ENCODE data around the gene COBLL1.

COBLL1 gene

DNA sequence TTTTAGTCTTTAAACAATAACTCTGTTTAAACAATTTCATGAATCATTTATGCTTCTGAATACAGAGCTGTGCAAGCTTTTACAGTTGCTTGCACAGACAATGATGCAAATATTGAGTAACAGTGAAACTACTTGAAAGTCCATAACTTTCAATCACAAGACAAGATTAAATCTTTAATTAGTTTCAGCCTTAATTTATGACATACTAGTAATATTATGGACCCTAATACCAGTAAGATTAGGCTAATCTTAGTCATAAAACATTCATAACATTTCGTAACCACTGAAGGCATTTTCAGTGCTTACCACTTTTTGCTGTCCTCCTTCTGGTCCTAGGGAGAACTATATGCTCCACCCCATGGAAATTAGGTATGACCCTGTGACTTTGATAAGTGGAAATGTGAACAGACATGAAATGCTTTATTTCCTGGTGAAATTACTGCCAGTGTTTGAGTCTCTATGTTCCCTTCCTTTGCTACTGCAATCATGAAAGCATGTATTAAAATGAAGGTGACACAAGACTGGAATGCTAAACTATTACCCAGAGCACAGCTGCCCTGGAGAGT lies 1.8 kb upstream of the COBLL1 start (continued):
- TF ChIP-seq, protein P1, sequence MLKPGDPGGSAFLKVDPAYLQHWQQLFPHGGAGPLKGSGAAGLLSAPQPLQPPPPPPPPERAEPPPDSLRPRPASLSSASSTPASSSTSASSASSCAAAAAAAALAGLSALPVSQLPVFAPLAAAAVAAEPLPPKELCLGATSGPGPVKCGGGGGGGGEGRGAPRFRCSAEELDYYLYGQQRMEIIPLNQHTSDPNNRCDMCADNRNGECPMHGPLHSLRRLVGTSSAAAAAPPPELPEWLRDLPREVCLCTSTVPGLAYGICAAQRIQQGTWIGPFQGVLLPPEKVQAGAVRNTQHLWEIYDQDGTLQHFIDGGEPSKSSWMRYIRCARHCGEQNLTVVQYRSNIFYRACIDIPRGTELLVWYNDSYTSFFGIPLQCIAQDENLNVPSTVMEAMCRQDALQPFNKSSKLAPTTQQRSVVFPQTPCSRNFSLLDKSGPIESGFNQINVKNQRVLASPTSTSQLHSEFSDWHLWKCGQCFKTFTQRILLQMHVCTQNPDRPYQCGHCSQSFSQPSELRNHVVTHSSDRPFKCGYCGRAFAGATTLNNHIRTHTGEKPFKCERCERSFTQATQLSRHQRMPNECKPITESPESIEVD (tag by site-specific recombination; IDR thresholded peaks at IDR 0.05): peak; percentile 71
- TF ChIP-seq, protein P2, sequence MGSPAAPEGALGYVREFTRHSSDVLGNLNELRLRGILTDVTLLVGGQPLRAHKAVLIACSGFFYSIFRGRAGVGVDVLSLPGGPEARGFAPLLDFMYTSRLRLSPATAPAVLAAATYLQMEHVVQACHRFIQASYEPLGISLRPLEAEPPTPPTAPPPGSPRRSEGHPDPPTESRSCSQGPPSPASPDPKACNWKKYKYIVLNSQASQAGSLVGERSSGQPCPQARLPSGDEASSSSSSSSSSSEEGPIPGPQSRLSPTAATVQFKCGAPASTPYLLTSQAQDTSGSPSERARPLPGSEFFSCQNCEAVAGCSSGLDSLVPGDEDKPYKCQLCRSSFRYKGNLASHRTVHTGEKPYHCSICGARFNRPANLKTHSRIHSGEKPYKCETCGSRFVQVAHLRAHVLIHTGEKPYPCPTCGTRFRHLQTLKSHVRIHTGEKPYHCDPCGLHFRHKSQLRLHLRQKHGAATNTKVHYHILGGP (tag by site-specific recombination; IDR thresholded peaks at IDR 0.05): 0 out of 2 replicates have a peak, but pooled peaks have one; percentile 52
- TF ChIP-seq, protein P3, sequence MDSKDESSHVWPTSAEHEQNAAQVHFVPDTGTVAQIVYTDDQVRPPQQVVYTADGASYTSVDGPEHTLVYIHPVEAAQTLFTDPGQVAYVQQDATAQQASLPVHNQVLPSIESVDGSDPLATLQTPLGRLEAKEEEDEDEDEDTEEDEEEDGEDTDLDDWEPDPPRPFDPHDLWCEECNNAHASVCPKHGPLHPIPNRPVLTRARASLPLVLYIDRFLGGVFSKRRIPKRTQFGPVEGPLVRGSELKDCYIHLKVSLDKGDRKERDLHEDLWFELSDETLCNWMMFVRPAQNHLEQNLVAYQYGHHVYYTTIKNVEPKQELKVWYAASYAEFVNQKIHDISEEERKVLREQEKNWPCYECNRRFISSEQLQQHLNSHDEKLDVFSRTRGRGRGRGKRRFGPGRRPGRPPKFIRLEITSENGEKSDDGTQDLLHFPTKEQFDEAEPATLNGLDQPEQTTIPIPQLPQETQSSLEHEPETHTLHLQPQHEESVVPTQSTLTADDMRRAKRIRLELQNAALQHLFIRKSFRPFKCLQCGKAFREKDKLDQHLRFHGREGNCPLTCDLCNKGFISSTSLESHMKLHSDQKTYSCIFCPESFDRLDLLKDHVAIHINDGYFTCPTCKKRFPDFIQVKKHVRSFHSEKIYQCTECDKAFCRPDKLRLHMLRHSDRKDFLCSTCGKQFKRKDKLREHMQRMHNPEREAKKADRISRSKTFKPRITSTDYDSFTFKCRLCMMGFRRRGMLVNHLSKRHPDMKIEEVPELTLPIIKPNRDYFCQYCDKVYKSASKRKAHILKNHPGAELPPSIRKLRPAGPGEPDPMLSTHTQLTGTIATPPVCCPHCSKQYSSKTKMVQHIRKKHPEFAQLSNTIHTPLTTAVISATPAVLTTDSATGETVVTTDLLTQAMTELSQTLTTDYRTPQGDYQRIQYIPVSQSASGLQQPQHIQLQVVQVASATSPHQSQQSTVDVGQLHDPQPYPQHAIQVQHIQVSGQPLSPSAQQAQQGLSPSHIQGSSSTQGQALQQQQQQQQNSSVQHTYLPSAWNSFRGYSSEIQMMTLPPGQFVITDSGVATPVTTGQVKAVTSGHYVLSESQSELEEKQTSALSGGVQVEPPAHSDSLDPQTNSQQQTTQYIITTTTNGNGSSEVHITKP (tag by site-specific recombination; IDR thresholded peaks at IDR 0.05): peak; percentile 73
- TF ChIP-seq ZEB2 (tag by site-specific recombination; IDR thresholded peaks at IDR 0.05) (peak; percentile 63; the same call in 1 of the 2 replicates), OSR2 (tag by site-specific recombination; IDR thresholded peaks at IDR 0.05) (peak; percentile 53), ZNF335 (tag by site-specific recombination; conservative IDR thresholded peaks at IDR 0.05) (peak; percentile 70), ZNF10 (tag by site-specific recombination; IDR thresholded peaks at IDR 0.05) (no peak), ZNF311 (tag by site-specific recombination; IDR thresholded peaks at IDR 0.05; ENCODE audit: borderline replicate concordance) (no peak), ZNF792 (tag by site-specific recombination; IDR thresholded peaks at IDR 0.05) (no peak), ZNF423 (tag by site-specific recombination; IDR thresholded peaks at IDR 0.05) (no peak)
- TF ChIP-seq, protein P4, sequence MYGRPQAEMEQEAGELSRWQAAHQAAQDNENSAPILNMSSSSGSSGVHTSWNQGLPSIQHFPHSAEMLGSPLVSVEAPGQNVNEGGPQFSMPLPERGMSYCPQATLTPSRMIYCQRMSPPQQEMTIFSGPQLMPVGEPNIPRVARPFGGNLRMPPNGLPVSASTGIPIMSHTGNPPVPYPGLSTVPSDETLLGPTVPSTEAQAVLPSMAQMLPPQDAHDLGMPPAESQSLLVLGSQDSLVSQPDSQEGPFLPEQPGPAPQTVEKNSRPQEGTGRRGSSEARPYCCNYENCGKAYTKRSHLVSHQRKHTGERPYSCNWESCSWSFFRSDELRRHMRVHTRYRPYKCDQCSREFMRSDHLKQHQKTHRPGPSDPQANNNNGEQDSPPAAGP (tag by site-specific recombination; IDR thresholded peaks at IDR 0.05): no peak

DNA sequence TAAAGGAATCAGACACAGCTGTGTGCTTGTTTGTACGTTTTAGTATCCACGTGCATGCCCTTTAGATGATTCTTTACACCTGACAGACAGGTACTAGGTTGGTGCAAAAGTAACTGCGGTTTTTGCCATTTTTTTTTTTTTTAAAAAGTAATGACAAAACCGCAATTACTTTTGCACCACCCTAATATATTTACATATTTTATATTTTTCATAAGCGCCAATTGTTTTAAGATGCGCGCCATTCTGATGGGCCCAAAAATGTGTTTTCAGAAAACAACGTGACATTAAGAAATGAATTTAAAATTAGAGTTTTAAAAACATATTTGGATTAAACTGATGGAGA lies 972 bp upstream of the COBLL1 start:
- TF ChIP-seq ZNF16 (tag by site-specific recombination; IDR thresholded peaks at IDR 0.05; ENCODE audit: low read depth): no peak
- TF ChIP-seq OSR2 (tag by site-specific recombination; IDR thresholded peaks at IDR 0.05): no peak
- TF ChIP-seq ZNF768 (tag by site-specific recombination; IDR thresholded peaks at IDR 0.05): no peak
- no peak for TF ChIP-seq ZNF132 (tag by site-specific recombination; IDR thresholded peaks at IDR 0.05; ENCODE audit: borderline replicate concordance)
- TF ChIP-seq, protein P5, sequence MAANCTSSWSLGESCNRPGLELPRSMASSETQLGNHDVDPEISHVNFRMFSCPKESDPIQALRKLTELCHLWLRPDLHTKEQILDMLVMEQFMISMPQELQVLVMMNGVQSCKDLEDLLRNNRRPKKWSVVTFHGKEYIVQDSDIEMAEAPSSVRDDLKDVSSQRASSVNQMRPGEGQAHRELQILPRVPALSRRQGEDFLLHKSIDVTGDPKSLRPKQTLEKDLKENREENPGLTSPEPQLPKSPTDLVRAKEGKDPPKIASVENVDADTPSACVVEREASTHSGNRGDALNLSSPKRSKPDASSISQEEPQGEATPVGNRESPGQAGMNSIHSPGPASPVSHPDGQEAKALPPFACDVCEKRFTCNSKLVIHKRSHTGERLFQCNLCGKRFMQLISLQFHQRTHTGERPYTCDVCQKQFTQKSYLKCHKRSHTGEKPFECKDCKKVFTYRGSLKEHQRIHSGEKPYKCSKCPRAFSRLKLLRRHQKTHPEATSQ (tag by site-specific recombination; IDR thresholded peaks at IDR 0.05): no peak
- TF ChIP-seq ZNF501 (tag by site-specific recombination; IDR thresholded peaks at IDR 0.05): no peak
- TF ChIP-seq, protein P6, sequence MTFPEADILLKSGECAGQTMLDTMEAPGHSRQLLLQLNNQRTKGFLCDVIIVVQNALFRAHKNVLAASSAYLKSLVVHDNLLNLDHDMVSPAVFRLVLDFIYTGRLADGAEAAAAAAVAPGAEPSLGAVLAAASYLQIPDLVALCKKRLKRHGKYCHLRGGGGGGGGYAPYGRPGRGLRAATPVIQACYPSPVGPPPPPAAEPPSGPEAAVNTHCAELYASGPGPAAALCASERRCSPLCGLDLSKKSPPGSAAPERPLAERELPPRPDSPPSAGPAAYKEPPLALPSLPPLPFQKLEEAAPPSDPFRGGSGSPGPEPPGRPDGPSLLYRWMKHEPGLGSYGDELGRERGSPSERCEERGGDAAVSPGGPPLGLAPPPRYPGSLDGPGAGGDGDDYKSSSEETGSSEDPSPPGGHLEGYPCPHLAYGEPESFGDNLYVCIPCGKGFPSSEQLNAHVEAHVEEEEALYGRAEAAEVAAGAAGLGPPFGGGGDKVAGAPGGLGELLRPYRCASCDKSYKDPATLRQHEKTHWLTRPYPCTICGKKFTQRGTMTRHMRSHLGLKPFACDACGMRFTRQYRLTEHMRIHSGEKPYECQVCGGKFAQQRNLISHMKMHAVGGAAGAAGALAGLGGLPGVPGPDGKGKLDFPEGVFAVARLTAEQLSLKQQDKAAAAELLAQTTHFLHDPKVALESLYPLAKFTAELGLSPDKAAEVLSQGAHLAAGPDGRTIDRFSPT (tag by site-specific recombination; IDR thresholded peaks at IDR 0.05): no peak
- TF ChIP-seq IKZF3 (tag by site-specific recombination; IDR thresholded peaks at IDR 0.05): no peak
- no peak for TF ChIP-seq SCRT1 (tag by site-specific recombination; IDR thresholded peaks at IDR 0.05; ENCODE audit: borderline replicate concordance)
- no peak for TF ChIP-seq ZBTB20 (tag by site-specific recombination; IDR thresholded peaks at IDR 0.05)
- TF ChIP-seq MYNN (tag by site-specific recombination; IDR thresholded peaks at IDR 0.05; ENCODE audit: borderline replicate concordance): no peak
- TF ChIP-seq ZNF146 (tag by site-specific recombination; IDR thresholded peaks at IDR 0.05): no peak
- Histone ChIP-seq H3K4me3 (ENCODE audit: low read depth, low read length) (no peak overlapping the region; the same call in 1 of the 2 replicates), H3K36me3 (ENCODE audit: control insufficient read depth in 2 of 2, insufficient read depth in 1 of 2, low read length in 2 of 2) (no peaks in the 10 kb centered on the region), H3K9me3 (ENCODE audit: control insufficient read depth, insufficient read depth, low read depth, low read length) (no peaks in the 10 kb centered on the region), H3K4me1 (ENCODE audit: control insufficient read depth, insufficient read depth, low read length) (peaks cover 21% of the 10 kb centered on the region), H3K27ac (ENCODE audit: extremely low read depth, low read depth, low read length) (no peak overlapping the region)
- POLR2A ChIA-PET: interaction anchor here (0.9 to 1.0 kb wide), 2 partner anchors 9 to 62 kb away, joined by 3 to 5 read pairs; no protein-coding TSS in a partner anchor
- CTCF ChIA-PET: interaction anchor here (0.6 to 2.8 kb wide), 22 partner anchors 8 to 246 kb away, joined by 3 to 21 read pairs (median 4); no protein-coding TSS in a partner anchor

All from HEK293 (cell line).